Measurements from ENCODE around the gene SF3B2.

SF3B2 gene

DNA sequence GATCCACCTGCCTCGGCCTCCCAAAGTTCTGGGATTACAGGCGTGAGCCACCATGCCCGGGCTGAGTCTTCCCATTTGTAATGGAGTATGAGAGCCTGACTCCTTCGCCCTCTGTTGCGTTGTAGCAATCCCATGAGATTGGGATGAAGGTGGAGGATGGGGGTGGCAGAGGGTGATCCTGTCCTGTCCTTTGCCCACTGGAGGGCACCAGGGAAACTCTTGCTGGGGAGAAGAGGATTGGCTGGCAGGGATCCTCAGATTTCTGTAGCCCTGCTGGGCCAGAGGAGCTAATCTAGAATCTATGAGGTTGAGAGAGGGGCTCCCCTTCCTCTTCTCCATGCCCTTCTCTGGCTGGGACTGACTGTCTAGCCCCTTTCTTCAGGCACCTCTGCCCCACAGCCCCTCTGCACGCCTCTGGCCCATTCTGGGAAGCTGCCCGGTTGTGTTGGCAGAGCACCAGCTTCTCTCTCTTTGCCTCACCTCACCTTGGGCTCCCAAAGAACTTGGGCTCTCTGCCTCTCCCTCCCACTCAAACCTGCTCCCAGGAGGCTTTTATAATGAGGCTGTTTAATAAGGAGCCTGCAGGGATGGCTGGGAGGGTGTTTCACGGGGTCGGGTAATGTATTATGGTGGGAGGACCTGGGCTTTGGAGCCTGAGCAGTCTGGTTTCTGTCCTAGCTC is 16.4 kb upstream of the SF3B2 start:
- Mint-ChIP-seq H3K27me3 (peaks cover 10% of the 10 kb centered on the region), H3K4me1 (ENCODE audit: low read depth) (no peaks in the 10 kb centered on the region), H3K4me3 (no peak overlapping the region), H3K9me3 (no peaks in the 10 kb centered on the region), H3K27ac (no peak overlapping the region), H3K36me3 (ENCODE audit: low read depth) (no peaks in the 10 kb centered on the region)
- no peak for DNase-seq

DNA sequence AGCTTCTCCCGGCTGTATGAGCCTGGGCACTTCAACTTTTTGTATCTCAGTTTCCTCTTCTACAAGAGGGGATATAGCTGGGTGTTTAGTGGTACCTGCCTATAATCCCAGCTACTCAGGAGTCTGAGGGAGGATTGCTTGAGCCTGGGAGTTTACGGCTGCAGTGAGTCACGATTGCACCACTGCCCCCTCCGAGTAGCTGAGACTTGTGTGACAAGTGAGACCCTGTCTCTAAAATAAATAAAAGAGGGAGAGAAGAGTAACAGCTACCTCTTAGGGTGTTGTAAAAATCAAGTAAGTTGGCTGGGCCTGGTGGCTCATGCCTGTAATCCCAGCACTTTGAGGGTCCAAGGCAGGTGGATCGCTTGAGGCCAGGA is 15.8 kb upstream of the SF3B2 start:
- Mint-ChIP-seq H3K4me1 (ENCODE audit: low read depth) (no peaks in the 10 kb centered on the region), H3K4me3 (no peak overlapping the region), H3K27me3 (peaks cover 9% of the 10 kb centered on the region), H3K36me3 (ENCODE audit: low read depth) (no peaks in the 10 kb centered on the region), H3K27ac (no peak overlapping the region), H3K9me3 (no peaks in the 10 kb centered on the region)
- no peak for DNase-seq

DNA sequence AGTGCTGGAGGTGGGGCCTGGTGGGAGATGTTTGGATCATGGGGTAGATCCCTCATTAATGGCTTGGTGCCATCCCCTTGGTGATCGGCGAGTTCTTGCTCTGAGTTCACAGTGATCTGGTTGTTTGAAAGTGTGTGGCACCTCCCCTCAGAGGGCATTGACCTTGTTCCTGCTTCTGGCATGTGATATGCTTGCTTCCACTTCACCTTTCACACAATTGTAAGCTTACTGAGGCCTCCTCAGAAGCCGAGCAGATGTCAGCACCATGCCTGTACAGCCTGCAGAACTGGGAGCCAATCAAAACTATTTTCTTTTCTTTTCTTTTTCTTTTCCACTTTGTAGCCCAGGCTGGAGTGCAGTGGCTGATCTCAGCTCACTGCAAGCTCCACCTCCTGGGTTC is 14.8 kb upstream of the SF3B2 start:
- no peak for DNase-seq
- no peaks in the 10 kb centered on the region for H3K4me1 Mint-ChIP-seq (ENCODE audit: low read depth)
- H3K36me3 Mint-ChIP-seq (ENCODE audit: low read depth) = no peaks in the 10 kb centered on the region
- no peak overlapping the region for H3K27ac Mint-ChIP-seq
- no peaks in the 10 kb centered on the region for H3K9me3 Mint-ChIP-seq
- H3K27me3 Mint-ChIP-seq = peaks cover 7% of the 10 kb centered on the region
- no peak overlapping the region for H3K4me3 Mint-ChIP-seq

DNA sequence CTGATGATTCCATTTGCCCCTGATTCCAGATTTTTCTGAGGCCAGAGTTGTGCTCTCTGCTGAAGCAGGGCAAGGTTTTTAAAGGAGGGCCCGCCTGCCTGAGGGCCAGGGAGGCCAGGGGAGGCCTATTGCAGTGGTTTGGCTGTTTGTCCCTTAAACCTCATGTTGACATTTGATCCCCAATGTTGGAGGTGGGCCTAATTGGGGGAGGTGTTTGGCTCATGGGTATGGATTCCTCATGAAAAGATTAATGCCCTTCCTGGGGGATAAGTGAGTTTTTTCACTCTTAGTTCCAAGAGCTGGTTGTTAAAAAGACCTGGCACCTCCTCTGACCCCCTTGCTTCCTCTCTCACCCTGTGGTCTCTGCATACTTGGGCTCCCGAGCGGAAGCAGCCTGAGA is 12.4 kb upstream of the SF3B2 start:
- DNase-seq = no peak
- Mint-ChIP-seq H3K4me1 (ENCODE audit: low read depth) (peaks cover 5% of the 10 kb centered on the region), H3K9me3 (no peaks in the 10 kb centered on the region), H3K27ac (no peak overlapping the region), H3K4me3 (no peak overlapping the region), H3K36me3 (ENCODE audit: low read depth) (no peaks in the 10 kb centered on the region), H3K27me3 (peaks cover 5% of the 10 kb centered on the region)

DNA sequence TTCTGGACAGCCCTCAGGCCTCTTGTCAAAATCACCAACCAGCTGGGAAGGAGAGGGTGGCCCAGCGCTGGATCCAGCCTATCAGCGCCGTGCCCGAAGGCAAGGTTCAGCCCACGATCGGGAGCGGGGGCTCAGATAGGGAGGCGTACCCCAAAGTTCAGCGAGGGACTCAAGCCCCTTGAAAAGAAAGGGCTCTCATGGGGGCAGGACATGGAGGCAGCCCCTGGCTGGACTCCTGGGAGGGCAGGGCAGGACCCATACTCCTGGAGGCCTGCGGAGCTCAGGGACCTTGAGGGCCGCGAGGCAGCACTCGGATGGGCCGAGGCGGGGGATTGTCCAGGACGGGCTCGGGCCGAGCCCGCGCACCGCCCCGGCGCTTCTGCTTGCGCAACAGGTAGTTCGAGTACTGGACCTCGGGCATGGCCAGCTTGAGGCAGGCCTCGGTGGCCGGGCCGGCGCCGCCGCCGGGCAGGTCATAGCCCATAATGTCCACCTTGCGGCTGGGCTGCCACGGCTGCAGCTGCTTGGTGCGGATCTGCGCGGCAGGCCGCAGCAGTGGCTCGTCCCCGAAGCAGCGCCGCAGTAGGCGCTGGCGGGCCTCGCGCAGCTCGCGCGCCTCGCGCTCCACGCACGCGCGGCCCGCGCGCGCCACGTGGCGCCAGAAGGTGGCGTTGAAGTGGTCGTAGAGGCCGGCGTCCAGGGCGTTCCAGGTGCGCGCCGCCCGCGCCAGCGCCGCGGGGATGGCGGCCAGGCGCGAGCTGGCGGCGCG is 9.8 kb upstream of the SF3B2 start:
- no peaks in the 10 kb centered on the region for H3K36me3 Mint-ChIP-seq (ENCODE audit: low read depth)
- H3K27ac Mint-ChIP-seq = no peak overlapping the region
- peaks cover 17% of the 10 kb centered on the region for H3K4me1 Mint-ChIP-seq (ENCODE audit: low read depth)
- H3K27me3 Mint-ChIP-seq = peaks cover under 1% of the 10 kb centered on the region
- no peak for DNase-seq
- no peak overlapping the region for H3K4me3 Mint-ChIP-seq
- no peaks in the 10 kb centered on the region for H3K9me3 Mint-ChIP-seq

DNA sequence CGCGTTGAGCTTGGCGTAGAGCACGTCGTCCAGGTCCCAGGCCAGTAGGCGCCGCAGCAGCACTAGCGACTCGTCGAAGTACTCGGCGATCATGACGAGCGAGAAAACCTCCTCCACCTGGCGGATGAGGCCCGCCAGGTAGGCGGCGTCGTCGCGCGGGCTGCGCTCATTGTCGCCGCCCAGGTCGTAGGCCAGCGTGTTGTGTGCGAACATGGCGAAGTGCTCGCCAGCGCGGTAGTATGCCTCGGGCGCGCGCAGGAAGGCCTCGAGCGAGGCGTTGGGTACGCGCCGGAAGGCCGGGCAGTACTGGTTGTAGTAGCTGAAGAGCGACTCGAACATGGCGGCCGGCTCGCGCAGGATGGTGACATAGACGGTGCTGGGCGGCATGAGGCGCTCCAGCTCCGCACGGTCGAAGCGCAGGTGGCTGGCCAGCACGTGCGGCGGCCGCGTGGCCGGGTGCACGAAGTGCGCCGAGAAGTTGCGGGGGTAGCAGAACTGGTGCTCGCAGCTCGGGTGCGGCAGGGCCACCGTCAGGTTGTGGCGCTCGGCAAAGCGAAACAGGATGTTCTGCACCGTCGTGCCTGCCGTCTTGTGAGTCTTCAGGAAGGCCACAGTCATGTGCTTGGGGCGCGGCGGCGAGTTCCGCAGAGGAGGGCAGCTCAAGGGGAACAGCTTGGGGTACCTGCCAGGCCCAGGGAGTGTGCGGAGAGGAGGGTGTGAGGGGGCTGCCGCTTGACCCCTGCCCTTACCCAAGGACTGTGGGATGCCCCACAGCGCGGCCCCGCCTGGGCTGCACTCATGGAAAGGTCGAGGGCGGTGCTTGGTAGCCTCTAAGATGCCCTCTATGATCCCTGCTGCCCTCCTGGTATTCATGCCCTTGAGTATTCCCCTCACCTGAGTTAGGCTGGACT is 8.9 kb upstream of the SF3B2 start:
- no peak for DNase-seq
- H3K27me3 Mint-ChIP-seq = peaks cover 4% of the 10 kb centered on the region

DNA sequence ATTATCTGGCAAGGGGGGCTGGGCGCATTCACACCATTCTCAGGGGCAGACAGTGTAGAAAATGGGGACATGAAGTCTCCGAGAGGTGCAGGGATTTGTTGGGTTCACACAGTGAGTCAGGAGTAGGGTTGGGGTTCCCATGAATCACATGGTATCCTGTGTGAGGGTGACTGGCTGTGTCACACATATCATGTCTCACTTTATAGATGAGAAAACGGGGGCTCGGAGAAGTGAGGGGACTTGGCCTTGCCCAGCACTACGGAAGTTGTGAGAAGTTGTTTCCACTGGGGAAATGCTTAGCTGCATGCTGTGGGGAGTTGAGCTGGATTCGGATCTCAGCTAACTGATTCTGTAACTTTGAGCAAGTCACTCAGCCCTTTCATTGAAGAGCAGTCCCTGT is 7.4 kb upstream of the SF3B2 start:
- Mint-ChIP-seq H3K4me1 (ENCODE audit: low read depth) (peaks cover 25% of the 10 kb centered on the region), H3K36me3 (ENCODE audit: low read depth) (no peaks in the 10 kb centered on the region), H3K9me3 (no peaks in the 10 kb centered on the region), H3K27ac (peak overlapping the region; percentile 50), H3K27me3 (peaks cover 14% of the 10 kb centered on the region), H3K4me3 (peak overlapping the region; percentile 62)
- no peak for DNase-seq

More for the DNA sequence above, 8.9 kb upstream of the SF3B2 start:
- no peaks in the 10 kb centered on the region for H3K36me3 Mint-ChIP-seq (ENCODE audit: low read depth)
- peaks cover 17% of the 10 kb centered on the region for H3K4me1 Mint-ChIP-seq (ENCODE audit: low read depth)
- no peak overlapping the region for H3K27ac Mint-ChIP-seq
- no peaks in the 10 kb centered on the region for H3K9me3 Mint-ChIP-seq
- no peak overlapping the region for H3K4me3 Mint-ChIP-seq

DNA sequence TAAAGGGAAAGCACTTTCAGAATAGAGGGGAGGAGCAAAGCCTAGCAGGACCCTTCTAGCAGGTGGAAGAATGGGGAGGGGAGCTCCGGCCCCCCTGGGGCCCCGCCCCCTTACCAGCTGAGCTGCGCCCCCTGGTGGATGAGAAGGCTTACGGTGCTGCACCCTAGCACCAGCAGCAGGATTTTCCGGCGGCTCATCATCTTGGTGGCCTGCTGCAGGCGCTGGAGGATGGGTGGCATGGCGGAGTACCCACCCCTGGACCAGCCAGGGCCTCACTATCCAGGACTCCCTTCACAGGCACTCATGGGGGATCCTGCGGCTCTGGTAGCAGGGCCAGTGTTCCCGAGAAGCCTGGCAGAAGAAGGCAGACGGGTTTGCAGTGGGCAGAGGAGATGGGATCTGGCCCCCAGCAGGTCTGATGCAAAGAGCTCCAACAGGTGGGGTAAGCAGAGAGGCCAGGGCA is 7.0 kb upstream of the SF3B2 start:
- Mint-ChIP-seq H3K4me1 (ENCODE audit: low read depth) (peaks cover 25% of the 10 kb centered on the region), H3K36me3 (ENCODE audit: low read depth) (no peaks in the 10 kb centered on the region), H3K4me3 (peak overlapping the region; percentile 62), H3K27ac (peak overlapping the region; percentile 50), H3K27me3 (peaks cover 14% of the 10 kb centered on the region), H3K9me3 (no peaks in the 10 kb centered on the region)
- DNase-seq = peak; percentile 88

DNA sequence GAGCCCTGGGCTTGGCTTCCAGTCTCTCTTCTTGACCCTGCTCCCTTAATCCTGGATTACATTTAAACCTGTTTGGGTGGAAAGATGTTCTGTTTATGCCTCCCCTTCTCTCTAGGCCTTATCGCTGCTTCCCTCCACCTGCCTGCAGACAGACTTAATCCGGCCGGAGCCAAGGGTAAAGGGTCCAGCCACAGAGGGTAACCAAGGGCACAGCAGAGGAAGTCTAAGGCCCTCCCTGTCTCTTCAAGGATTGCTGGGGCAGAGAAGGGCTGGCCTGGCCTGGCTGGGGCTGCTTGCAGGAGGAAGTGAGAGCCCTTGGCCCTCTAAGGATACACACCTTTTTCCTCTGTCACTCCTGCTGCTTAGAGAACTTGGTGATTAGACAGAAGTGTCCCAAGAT is 5.3 kb upstream of the SF3B2 start:
- no peak overlapping the region for H3K4me3 Mint-ChIP-seq
- no peak overlapping the region for H3K27ac Mint-ChIP-seq
- no peak for DNase-seq
- no peaks in the 10 kb centered on the region for H3K9me3 Mint-ChIP-seq
- H3K27me3 Mint-ChIP-seq = peaks cover 14% of the 10 kb centered on the region
- H3K4me1 Mint-ChIP-seq (ENCODE audit: low read depth) = peaks cover 36% of the 10 kb centered on the region
- no peaks in the 10 kb centered on the region for H3K36me3 Mint-ChIP-seq (ENCODE audit: low read depth)

DNA sequence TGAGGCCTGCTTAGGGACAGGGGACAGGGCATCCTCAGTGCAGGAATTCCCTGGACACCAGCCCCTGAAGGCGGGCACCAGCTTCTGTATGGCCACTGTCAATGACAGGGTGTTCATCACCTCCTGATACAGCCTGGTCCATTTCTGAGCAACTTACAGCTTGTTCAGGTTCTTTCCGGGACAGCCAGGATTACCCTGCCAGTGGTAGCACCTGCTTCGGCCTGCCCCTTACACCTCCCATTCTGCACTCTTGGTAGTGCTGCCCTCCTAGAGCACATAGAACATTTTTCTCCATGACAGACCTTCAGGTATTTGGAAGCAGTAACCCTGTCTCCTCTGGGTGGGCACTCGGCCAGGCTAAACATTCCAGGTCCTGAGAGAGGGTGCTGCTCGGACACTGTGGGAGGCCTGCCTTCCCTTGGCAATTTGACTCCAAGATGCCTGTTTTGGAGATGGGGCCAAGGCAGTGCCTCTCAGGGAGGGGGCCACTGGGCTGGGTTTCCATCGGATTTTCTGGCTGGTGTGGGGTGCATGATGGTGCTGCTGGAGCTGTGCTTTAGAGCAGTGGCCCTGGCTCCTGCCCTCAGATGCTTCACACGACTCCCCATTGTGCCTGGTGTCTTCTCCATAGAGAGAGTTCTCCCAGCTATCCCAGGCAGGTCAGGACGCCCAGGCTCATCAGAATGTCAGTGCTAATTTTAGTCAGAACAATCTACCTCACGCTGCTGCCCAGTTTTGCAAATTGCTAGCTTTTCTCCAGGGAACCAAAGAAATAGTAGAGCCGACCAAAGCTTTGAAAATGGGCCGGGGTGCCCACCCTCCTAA is 4.4 kb upstream of the SF3B2 start:
- peaks cover 14% of the 10 kb centered on the region for H3K27me3 Mint-ChIP-seq
- H3K27ac Mint-ChIP-seq = no peak overlapping the region
- H3K36me3 Mint-ChIP-seq (ENCODE audit: low read depth) = peaks cover 7% of the 10 kb centered on the region
- H3K4me1 Mint-ChIP-seq (ENCODE audit: low read depth) = peaks cover 39% of the 10 kb centered on the region
- DNase-seq = no peak
- H3K9me3 Mint-ChIP-seq = no peaks in the 10 kb centered on the region
- H3K4me3 Mint-ChIP-seq = no peak overlapping the region

DNA sequence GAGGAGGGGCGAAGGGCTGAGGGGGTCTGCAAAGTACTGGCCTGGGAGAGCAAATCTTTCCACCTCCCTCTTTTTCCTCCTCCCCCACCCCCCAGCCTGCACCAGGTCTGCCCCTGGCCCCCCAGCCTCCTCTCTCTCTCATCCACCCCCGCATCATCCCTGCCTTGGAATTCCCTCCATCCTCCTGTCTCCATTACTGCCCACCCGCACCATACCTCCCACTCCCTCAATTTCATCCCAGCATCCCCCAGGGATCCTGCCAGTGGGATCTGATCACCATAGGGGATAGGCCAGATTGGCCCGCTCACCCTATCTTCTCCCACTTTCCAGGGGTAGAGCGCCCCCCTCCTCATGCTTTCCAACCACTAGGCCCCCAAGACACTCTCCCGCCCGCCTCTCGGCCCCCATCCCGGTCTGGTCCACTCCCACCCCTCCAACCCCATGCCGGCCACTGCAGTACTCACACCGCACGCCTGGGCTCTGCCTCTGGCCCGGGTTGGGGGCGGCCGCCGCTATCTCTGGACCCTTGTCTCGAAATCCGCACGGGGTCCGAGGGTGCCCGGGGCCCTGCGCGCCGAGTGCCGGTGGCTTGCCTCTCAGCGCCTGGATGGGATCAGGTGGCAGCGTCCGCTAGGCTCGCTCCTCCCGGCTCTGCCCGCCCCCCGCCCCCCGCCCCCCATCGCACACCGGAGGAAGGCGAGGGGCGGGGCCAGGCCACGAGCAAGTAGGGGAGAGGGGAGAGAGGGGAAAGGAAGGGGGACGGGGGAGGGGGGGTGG is 3.4 kb upstream of the SF3B2 start, which contains the start of gene GAL3ST3:
Gene GAL3ST3 (minus strand): TSS at position 615 of the 777 bp plus-strand sequence. CDS start 3,746 bp downstream, outside the sequence.
- Mint-ChIP-seq H3K9me3 (no peaks in the 10 kb centered on the region), H3K4me3 (peak within 1 kb of the TSS; percentile 35), H3K4me1 (ENCODE audit: low read depth) (peaks cover 49% of the 10 kb centered on the region), H3K27ac (no peak within 1 kb of the TSS), H3K27me3 (peaks cover 14% of the 10 kb centered on the region), H3K36me3 (ENCODE audit: low read depth) (peaks cover 17% of the 10 kb centered on the region)
- DNase-seq = no peak

DNA sequence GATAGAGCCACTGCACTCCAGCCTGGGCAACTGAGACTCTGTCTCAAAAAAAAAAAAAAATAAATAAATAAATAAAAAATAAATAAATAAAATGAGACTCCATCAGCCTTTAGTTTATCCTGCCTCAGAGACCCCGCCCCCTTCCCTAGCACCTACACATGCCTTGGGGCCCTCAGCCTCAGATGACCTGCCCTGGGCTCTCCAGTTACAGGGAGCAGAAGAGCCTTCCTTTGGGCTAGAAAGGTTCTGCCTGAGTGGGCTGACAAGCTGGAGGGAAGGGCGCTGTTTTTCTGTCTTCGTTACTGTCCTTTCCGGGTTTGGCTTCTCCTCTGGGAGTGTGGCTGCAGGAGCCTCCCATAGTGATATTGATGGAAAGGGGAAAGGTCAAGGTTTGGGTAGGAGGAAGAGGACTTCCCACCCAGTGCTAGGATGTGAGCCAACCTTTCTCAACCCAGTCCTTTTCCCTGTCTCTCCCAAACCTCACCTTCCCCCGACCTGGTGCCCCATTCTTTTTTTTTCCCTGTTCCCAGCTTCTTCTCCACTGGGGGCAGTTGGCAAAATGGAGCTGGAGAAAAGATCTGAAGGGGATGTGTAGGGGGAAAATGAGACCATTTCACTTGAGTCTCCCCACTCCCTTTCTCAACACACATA is 1.5 kb upstream of the SF3B2 start:
- Mint-ChIP-seq H3K36me3 (ENCODE audit: low read depth) (peaks cover 34% of the 10 kb centered on the region), H3K4me1 (ENCODE audit: low read depth) (peaks cover 43% of the 10 kb centered on the region), H3K9me3 (no peaks in the 10 kb centered on the region), H3K27ac (peak overlapping the region; percentile 99), H3K27me3 (peaks cover 14% of the 10 kb centered on the region), H3K4me3 (peak overlapping the region; percentile 100)
- DNase-seq = no peak

DNA sequence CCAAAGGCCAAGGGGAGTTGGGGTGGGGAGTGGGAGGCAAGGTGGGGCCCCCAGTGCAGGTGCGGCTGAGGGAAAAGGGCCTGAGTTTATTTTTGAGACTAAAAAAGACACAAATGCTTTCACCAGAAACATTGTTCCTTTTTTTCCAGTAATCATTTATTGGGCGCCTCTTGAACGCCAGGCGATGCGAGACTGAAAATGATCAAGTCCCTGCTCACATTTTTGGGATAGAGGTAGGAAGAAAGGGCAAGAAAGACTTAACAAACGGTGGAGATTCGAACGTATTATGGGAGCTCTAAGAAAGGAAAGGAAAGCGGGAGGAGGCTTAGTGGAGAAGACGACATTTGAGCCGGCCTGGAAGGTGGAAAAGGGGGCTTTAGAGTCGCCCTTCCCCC is 796 bp upstream of the SF3B2 start:
- H3K27ac Mint-ChIP-seq = peak overlapping the region; percentile 99
- peaks cover 14% of the 10 kb centered on the region for H3K27me3 Mint-ChIP-seq
- H3K9me3 Mint-ChIP-seq = no peaks in the 10 kb centered on the region
- peak overlapping the region; percentile 100 for H3K4me3 Mint-ChIP-seq
- H3K4me1 Mint-ChIP-seq (ENCODE audit: low read depth) = peaks cover 42% of the 10 kb centered on the region
- peaks cover 41% of the 10 kb centered on the region for H3K36me3 Mint-ChIP-seq (ENCODE audit: low read depth)
- no peak for DNase-seq

Measured in activated T-cell treated with anti-CD3 and anti-CD28 coated beads, Interleukin-2, amount 50 U/mL, for 24 hours (primary cell).